ENCODE results near the gene ALG1.

DNA sequence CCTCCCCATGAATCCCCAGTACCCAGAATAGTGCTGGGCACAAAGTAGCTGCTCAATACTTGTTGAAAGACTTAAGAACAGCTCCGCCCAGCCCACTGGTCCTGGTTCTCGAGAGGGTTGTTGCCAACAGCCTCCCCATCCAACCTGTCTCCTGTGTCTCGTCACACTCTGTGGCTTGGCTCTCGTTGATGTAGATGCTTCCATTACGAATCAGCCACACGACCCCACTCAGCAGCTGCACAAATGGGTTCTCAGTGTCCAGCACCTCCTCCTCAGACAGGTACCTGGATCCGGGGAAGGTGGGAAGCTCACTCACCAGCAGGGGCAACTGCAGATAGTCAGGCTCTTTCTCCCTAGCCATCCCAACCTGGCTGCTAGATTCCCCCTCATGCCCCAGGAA, 40.0 kb upstream of the ALG1 start:
- TF ChIP-seq BHLHE40 (IDR thresholded peaks at IDR 0.05; ENCODE audit: low read length), result no peak
- TF ChIP-seq FOXP4 (CRISPR knock-in tag; IDR thresholded peaks at IDR 0.05), result no peak
- no peak for TF ChIP-seq XRCC5 (optimal IDR thresholded peaks at IDR 0.05; ENCODE audit: low read length)
- no peak for TF ChIP-seq NFYB (CRISPR knock-in tag; IDR thresholded peaks at IDR 0.05)
- no peak for TF ChIP-seq ZMAT3 (CRISPR knock-in tag; conservative IDR thresholded peaks at IDR 0.05)
- no peak for TF ChIP-seq HDAC2 (CRISPR knock-in tag; IDR thresholded peaks at IDR 0.05)
- TF ChIP-seq ZNF652 (CRISPR knock-in tag; IDR thresholded peaks at IDR 0.05; ENCODE audit: borderline replicate concordance, low read depth), result no peak
